ENCODE measurements around the gene USP7.

- TF ChIP-seq POLR2A (IDR thresholded peaks at IDR 0.05) (no peak), CTCF (IDR thresholded peaks at IDR 0.05) (no peak), EP300 (IDR thresholded peaks at IDR 0.05) (no peak)
Observed at GRCh38 chr16:8919089-8919933, 44.4 kb downstream of the USP7 start.

Measured in ovary (tissue), 3 donors.